C4-2B (cell line): ENCODE results near the gene GALNTL6.

Source experiments
- ZFX ChIP-seq: fragments of 450-650 bp; IDR thresholded peaks from 2 replicates; pipeline ENCODE4 v1.6.1; 2017
- TF ChIP-seq, protein P1 (sequence below): fragments of 450-650 bp; conservative IDR thresholded peaks from 2 replicates; pipeline ENCODE4 v1.5.1; 2017; ENCODE audit warnings: mild to moderate bottlenecking

DNA sequence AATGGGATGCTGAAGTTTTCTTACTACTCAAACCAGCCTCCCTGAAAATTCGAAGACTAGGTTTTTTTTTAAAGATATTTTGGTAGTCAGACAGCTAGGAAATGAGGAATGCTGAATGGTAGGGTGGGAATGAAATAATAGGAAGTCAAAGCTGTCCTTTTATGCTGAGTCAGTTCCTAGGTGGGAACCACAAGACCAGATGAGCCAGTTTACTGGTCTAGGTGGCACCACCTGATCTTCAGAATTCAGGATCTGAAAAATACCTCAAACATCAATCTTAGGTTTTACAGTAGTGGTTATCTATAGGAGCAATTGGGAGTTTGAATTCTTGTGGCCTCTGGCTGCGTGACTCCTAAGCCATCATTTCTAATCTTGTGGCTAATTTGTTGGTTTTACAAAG, 1172.3 kb downstream of the GALNTL6 start:
- TF ChIP-seq, protein P1, sequence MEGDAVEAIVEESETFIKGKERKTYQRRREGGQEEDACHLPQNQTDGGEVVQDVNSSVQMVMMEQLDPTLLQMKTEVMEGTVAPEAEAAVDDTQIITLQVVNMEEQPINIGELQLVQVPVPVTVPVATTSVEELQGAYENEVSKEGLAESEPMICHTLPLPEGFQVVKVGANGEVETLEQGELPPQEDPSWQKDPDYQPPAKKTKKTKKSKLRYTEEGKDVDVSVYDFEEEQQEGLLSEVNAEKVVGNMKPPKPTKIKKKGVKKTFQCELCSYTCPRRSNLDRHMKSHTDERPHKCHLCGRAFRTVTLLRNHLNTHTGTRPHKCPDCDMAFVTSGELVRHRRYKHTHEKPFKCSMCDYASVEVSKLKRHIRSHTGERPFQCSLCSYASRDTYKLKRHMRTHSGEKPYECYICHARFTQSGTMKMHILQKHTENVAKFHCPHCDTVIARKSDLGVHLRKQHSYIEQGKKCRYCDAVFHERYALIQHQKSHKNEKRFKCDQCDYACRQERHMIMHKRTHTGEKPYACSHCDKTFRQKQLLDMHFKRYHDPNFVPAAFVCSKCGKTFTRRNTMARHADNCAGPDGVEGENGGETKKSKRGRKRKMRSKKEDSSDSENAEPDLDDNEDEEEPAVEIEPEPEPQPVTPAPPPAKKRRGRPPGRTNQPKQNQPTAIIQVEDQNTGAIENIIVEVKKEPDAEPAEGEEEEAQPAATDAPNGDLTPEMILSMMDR, result no peak
- TF ChIP-seq ZFX, result no peak
